Neural cell (in vitro differentiated cells): ENCODE data around the gene DNAAF9.
A peak's percentile ranks its signal among the peaks of the same experiment; 100 is the strongest.

Source experiments
- SMC3 ChIP-seq: fragments of 450-650 bp; conservative IDR thresholded peaks from 2 replicates; pipeline ENCODE4 v1.6.1; 2014; ENCODE audit warnings: antibody characterized with exemption, mild to moderate bottlenecking, moderate library complexity; ENCODE audit not compliant: poor library complexity
- TF ChIP-seq, protein P1 (sequence below): fragments of 450-650 bp; IDR thresholded peaks from 2 replicates; pipeline ENCODE4 v1.5.1; 2014; ENCODE audit warnings: antibody characterized with exemption, mild to moderate bottlenecking, moderate library complexity; ENCODE audit not compliant: poor library complexity, severe bottlenecking

DNA sequence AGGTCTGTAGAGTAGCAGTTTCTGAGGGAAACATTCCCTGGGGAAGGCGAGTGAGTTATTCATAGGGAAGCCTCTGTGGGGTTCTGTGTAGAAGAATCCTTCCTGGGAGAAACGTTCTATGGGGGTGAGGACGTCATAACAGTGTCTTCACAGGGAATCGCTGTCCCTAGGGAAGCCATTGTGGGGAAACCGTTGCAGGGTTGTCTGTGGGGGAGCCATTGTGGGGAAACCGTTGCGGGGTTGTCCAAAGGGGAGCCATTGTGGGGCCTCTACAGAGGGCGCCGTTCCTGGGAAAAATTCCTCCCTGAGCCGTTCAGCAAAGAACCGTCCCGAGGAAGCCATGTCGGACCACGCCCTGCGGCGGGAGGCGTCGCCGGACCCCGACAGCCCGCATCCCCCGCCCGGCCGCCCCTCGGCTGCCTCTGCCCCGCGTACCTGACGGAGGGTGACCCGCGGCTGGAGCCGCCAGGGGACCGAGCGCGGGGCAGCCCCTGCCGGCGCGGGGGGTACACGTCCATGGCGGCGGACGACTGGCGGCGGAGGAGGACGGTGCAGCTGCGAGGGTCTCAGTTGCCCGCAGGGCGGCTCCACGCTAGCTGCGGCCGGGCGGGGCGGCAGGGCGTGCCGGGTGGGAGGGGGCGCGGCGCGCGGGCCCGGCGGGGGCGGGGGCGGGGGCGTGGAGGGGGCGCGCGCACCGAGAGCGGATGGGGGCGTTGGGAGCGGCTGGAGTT, at the start of gene DNAAF9:
- TF ChIP-seq, protein P1, sequence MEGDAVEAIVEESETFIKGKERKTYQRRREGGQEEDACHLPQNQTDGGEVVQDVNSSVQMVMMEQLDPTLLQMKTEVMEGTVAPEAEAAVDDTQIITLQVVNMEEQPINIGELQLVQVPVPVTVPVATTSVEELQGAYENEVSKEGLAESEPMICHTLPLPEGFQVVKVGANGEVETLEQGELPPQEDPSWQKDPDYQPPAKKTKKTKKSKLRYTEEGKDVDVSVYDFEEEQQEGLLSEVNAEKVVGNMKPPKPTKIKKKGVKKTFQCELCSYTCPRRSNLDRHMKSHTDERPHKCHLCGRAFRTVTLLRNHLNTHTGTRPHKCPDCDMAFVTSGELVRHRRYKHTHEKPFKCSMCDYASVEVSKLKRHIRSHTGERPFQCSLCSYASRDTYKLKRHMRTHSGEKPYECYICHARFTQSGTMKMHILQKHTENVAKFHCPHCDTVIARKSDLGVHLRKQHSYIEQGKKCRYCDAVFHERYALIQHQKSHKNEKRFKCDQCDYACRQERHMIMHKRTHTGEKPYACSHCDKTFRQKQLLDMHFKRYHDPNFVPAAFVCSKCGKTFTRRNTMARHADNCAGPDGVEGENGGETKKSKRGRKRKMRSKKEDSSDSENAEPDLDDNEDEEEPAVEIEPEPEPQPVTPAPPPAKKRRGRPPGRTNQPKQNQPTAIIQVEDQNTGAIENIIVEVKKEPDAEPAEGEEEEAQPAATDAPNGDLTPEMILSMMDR, result peak; percentile 71
- peak; percentile 41 for TF ChIP-seq SMC3
